ENCODE data around the gene PKD1. TPM values are rescaled to one million over a fixed set of nuclear protein-coding genes. Genes with fewer than 3 reads are reported as not detected.

Gene PKD1
- total and polyA plus RNA-seq, 2 experiments from 2014 or later = 35.9 to 60.6 TPM

DNA sequence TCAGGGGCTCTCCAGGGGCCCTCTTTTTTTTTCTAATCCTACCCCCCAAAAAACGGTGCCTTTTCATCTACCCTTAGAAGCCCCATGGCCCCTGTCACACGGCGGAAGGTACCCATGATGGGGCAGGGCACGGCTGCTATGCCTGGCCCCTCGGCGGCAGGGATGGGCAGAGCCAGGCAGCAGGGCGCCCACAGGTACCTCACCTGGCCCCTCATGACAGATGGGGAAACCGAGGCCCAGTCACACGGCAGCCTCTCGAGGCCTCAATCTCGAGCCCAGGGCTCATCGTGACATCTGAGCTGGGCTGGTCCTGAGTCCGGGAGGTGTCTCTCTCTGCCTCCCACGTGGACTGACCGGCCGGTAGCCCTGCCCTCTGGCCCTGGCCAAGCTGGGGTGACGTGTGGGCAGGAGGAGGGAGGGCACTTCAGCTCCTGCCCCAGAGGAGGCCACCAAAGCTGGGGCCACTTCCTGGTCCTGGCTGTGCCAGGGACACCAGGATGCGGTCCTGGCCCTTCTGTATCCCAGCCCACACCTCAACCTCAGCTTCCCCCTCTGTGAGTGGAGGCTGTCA lies 31.5 kb upstream of the PKD1 start:
- Histone ChIP-seq H3K79me2 (peaks cover 20% of the 10 kb centered on the region), H3K36me3 (replicated peaks; ENCODE audit: insufficient read depth, low read depth) (no peaks in the 10 kb centered on the region), H2AFZ (no peak overlapping the region), H3K4me2 (no peak overlapping the region), H3K9me3 (ENCODE audit: low read depth) (no peaks in the 10 kb centered on the region), H3K9me2 (replicated peaks; ENCODE audit: insufficient read depth) (no peaks in the 10 kb centered on the region), H4K20me1 (ENCODE audit: insufficient read depth, poor library complexity, severe bottlenecking) (no peaks in the 10 kb centered on the region), H3K4me1 (ENCODE audit: insufficient read depth) (peaks cover 14% of the 10 kb centered on the region), H3K27ac (no peak overlapping the region), H3K4me3 (no peak overlapping the region), H3K27me3 (no peaks in the 10 kb centered on the region)
- DNase-seq (ENCODE audit: low spot score) = no peak
- 95% methylated on average over 18 of the region's 18 CpGs for WGBS (ENCODE audit: low lambda C conversion rate, missing lambda C conversion rate)
- TF ChIP-seq EZH2 (IDR thresholded peaks at IDR 0.05; ENCODE audit: borderline replicate concordance) (no peak), EZH2phosphoT487 (IDR thresholded peaks at IDR 0.05; ENCODE audit: low read depth, severe bottlenecking, unreplicated experiment) (no peak)
- TF ChIP-seq, protein P1, sequence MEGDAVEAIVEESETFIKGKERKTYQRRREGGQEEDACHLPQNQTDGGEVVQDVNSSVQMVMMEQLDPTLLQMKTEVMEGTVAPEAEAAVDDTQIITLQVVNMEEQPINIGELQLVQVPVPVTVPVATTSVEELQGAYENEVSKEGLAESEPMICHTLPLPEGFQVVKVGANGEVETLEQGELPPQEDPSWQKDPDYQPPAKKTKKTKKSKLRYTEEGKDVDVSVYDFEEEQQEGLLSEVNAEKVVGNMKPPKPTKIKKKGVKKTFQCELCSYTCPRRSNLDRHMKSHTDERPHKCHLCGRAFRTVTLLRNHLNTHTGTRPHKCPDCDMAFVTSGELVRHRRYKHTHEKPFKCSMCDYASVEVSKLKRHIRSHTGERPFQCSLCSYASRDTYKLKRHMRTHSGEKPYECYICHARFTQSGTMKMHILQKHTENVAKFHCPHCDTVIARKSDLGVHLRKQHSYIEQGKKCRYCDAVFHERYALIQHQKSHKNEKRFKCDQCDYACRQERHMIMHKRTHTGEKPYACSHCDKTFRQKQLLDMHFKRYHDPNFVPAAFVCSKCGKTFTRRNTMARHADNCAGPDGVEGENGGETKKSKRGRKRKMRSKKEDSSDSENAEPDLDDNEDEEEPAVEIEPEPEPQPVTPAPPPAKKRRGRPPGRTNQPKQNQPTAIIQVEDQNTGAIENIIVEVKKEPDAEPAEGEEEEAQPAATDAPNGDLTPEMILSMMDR (IDR thresholded peaks at IDR 0.05; ENCODE audit: poor library complexity) = no peak

DNA sequence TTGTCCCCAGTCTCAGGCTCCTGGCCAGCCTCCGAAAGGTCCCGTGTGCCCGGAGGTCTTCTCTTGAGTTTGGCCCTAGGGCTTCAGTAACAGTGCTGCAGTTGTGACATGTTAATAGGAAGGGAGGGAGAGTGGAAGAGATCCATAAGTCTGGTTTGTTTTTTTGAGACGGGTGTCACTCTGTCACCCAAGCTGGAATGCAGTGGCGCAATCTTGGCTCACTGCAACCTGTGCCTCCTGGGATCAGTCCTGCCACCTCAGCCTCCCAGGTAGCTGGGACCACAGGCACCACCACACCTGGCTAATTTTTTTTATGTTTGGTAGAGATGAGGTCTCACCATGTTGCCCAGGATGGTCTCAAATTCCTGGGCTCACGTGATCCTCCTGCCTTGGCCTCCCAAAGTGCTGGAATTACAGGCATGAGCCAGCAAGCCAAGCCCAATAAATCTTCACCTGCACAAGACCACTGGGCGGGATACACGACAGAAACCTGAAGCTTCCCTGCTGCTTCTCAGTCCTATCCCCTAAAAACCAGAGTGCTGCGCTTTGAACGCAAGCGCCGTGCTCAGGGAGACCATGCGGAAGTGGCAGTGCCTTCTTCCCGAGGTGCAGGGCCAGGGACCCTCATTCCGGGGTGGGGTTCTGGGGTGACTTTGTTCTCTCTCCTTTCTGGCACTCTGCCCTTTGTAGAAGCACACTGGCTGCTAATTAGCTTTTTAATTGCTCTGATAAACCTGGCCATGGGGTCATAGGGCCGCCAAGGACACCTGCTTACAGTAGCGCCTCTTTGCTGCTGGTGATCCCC lies 30.8 kb upstream of the PKD1 start:
- Histone ChIP-seq H3K27me3 (no peaks in the 10 kb centered on the region), H3K79me2 (peaks cover 27% of the 10 kb centered on the region), H3K9me3 (ENCODE audit: low read depth) (no peaks in the 10 kb centered on the region), H3K4me1 (ENCODE audit: insufficient read depth) (peaks cover 21% of the 10 kb centered on the region), H3K36me3 (replicated peaks; ENCODE audit: insufficient read depth, low read depth) (no peaks in the 10 kb centered on the region), H2AFZ (no peak overlapping the region), H3K4me3 (no peak overlapping the region), H3K9me2 (replicated peaks; ENCODE audit: insufficient read depth) (no peaks in the 10 kb centered on the region), H3K4me2 (no peak overlapping the region), H4K20me1 (ENCODE audit: insufficient read depth, poor library complexity, severe bottlenecking) (no peaks in the 10 kb centered on the region), H3K27ac (no peak overlapping the region)
- DNase-seq (ENCODE audit: low spot score) = no peak
- TF ChIP-seq EZH2phosphoT487 (IDR thresholded peaks at IDR 0.05; ENCODE audit: low read depth, severe bottlenecking, unreplicated experiment) (no peak), EZH2 (IDR thresholded peaks at IDR 0.05; ENCODE audit: borderline replicate concordance) (no peak)
- TF ChIP-seq, protein P1 (IDR thresholded peaks at IDR 0.05; ENCODE audit: poor library complexity) = no peak
- 94% methylated on average over 17 of the region's 17 CpGs for WGBS (ENCODE audit: low lambda C conversion rate, missing lambda C conversion rate)

DNA sequence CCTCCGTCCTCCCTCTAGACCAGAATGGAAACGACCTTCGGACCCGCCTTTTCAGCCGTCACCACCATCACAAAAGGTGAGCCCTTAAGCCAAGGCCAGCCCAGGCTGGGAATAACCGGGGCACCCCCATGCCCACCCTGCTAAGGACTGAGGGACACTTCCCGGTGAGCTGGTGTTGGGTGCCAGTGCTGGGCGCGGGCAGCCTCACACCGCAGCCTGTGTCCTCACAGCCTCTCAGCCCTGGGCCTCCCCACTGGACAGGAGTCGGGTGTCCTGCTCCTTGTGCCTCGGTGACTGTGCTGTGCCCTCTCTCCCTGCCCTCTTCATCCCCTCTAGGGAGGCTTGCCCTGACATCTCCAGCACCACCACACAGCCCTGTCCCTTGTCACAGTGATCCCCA lies 30.2 kb upstream of the PKD1 start:
- Histone ChIP-seq H4K20me1 (ENCODE audit: insufficient read depth, poor library complexity, severe bottlenecking) (peaks cover under 1% of the 10 kb centered on the region), H3K4me3 (no peak overlapping the region), H3K9me2 (replicated peaks; ENCODE audit: insufficient read depth) (no peaks in the 10 kb centered on the region), H2AFZ (no peak overlapping the region), H3K4me1 (ENCODE audit: insufficient read depth) (peaks cover 23% of the 10 kb centered on the region), H3K36me3 (replicated peaks; ENCODE audit: insufficient read depth, low read depth) (no peaks in the 10 kb centered on the region), H3K4me2 (no peak overlapping the region), H3K27ac (no peak overlapping the region), H3K27me3 (no peaks in the 10 kb centered on the region), H3K9me3 (ENCODE audit: low read depth) (no peaks in the 10 kb centered on the region), H3K79me2 (peaks cover 33% of the 10 kb centered on the region)
- DNase-seq (ENCODE audit: low spot score) = no peak
- WGBS (ENCODE audit: low lambda C conversion rate, missing lambda C conversion rate) = 95% methylated on average over 12 of the region's 12 CpGs
- TF ChIP-seq EZH2phosphoT487 (IDR thresholded peaks at IDR 0.05; ENCODE audit: low read depth, severe bottlenecking, unreplicated experiment) (no peak), EZH2 (IDR thresholded peaks at IDR 0.05; ENCODE audit: borderline replicate concordance) (no peak)
- TF ChIP-seq, protein P1 (IDR thresholded peaks at IDR 0.05; ENCODE audit: poor library complexity) = no peak
